ENCODE results near the gene FECH.
A peak's percentile ranks its signal among the peaks of the same experiment; 100 is the strongest.
"Not testable (repeated sequence)": the region's sequence is repeated elsewhere in the genome, so short reads cannot be mapped to it uniquely, and the experiment has no call there.

FECH gene

DNA sequence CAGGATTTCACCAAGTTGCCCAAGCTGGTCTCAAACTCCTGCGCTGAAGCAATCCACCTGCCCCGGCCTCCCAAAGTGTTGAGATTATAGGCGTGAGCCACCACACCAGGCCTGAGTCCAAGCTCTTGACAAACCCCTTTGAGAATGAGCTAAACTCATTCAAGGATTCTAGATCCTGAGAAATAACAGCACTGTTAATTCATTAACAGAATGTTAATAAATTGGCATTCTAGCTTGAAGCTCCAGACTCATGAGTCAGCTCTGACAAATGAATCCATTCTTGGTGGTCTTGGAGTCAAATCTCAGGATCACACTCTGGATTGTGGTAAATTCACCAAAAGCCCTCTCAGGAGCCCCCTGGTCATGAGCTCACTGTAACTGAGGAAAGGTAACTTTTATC lies 33.4 kb upstream of the FECH start:
- Histone ChIP-seq H3K36me3 (ENCODE audit: control insufficient read depth, insufficient read depth, low read length) (peaks cover 12% of the 10 kb centered on the region), H3K4me3 (ENCODE audit: insufficient read depth, low read depth, low read length) (no peak overlapping the region), H3K4me1 (ENCODE audit: control insufficient read depth, insufficient read depth, low read length) (peaks cover 5% of the 10 kb centered on the region), H3K27ac (ENCODE audit: insufficient read depth, low read depth, low read length, poor library complexity, severe bottlenecking) (no peak overlapping the region), H3K9me3 (ENCODE audit: control insufficient read depth, low read length) (no peaks in the 10 kb centered on the region), H3K27me3 (ENCODE audit: control insufficient read depth, insufficient read depth, low read length, poor library complexity, severe bottlenecking) (no peaks in the 10 kb centered on the region)
- WGBS, 2 experiments: 94 to 97% methylated on average over 3 of the region's 3 CpGs

GRCh38 chr18:57618910-57619309 lies 32.4 kb upstream of the FECH start:
- H3K27me3 ChIP-seq (ENCODE audit: control insufficient read depth, insufficient read depth, low read length, poor library complexity, severe bottlenecking): no peaks in the 10 kb centered on the region
- 89 to 92% methylated on average over 3 of the region's 3 CpGs for WGBS, 2 experiments
- H3K4me3 ChIP-seq (ENCODE audit: insufficient read depth, low read depth, low read length): no peak overlapping the region
- H3K4me1 ChIP-seq (ENCODE audit: control insufficient read depth, insufficient read depth, low read length): peaks cover 5% of the 10 kb centered on the region
- H3K36me3 ChIP-seq (ENCODE audit: control insufficient read depth, insufficient read depth, low read length): peaks cover 18% of the 10 kb centered on the region
- no peak overlapping the region for H3K27ac ChIP-seq (ENCODE audit: insufficient read depth, low read depth, low read length, poor library complexity, severe bottlenecking)
- H3K9me3 ChIP-seq (ENCODE audit: control insufficient read depth, low read length): no peaks in the 10 kb centered on the region

DNA sequence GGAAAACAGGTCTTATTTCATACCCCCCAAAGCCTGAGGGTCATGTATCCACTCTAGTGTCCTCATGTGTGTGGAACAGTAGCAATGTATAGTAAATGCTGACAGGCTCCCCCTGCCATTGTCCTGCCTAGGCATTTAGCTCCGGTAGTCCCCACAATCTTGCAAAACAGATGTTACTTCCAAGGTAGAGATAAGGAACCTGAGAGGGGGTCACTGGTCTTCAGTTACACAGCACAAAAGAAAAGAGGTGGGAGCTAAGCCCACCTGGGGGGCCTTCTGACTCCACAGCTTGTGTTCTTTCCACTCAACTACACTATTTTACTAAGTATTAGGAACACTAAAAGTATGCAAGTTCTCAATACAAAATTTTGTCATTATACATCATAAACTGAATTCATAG lies 17.4 kb upstream of the FECH start:
- Histone ChIP-seq H3K4me1 (ENCODE audit: control insufficient read depth, insufficient read depth, low read length) (no peaks in the 10 kb centered on the region), H3K36me3 (ENCODE audit: control insufficient read depth, insufficient read depth, low read length) (peaks cover 37% of the 10 kb centered on the region), H3K27ac (ENCODE audit: insufficient read depth, low read depth, low read length, poor library complexity, severe bottlenecking) (no peak overlapping the region), H3K4me3 (ENCODE audit: insufficient read depth, low read depth, low read length) (no peak overlapping the region), H3K9me3 (ENCODE audit: control insufficient read depth, low read length) (no peaks in the 10 kb centered on the region), H3K27me3 (ENCODE audit: control insufficient read depth, insufficient read depth, low read length, poor library complexity, severe bottlenecking) (no peaks in the 10 kb centered on the region)
- WGBS, 2 experiments: 94 to 96% methylated on average over 1 of the region's 1 CpG

GRCh38 chr18:57595347-57595746 lies 8.8 kb upstream of the FECH start:
- Histone ChIP-seq H3K27ac (ENCODE audit: insufficient read depth, low read depth, low read length, poor library complexity, severe bottlenecking) (no peak overlapping the region), H3K36me3 (ENCODE audit: control insufficient read depth, insufficient read depth, low read length) (peaks cover 5% of the 10 kb centered on the region), H3K4me3 (ENCODE audit: insufficient read depth, low read depth, low read length) (no peak overlapping the region), H3K4me1 (ENCODE audit: control insufficient read depth, insufficient read depth, low read length) (no peaks in the 10 kb centered on the region), H3K9me3 (ENCODE audit: control insufficient read depth, low read length) (no peaks in the 10 kb centered on the region), H3K27me3 (ENCODE audit: control insufficient read depth, insufficient read depth, low read length, poor library complexity, severe bottlenecking) (no peaks in the 10 kb centered on the region)

DNA sequence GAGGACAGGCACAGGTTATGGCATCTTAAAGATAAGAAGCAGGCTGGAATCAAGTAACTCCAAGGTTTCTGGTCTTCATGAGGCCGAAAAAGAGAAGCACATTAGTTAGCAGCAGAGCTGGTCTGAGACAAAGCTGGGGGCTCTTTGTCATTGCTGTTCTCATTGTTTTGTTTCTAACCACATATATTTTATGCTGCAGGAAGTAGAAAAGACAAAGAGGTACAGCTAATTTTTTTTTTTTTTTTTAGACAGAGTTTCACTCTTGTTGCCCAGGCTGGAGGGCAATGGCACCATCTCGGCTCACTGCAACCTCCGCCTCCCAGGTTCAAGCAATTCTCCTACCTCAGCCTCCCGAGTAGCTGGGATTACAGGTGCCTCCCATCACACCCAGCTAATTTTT lies 6.2 kb upstream of the FECH start:
- H3K36me3 ChIP-seq (ENCODE audit: control insufficient read depth, insufficient read depth, low read length); H3K27me3 ChIP-seq (ENCODE audit: control insufficient read depth, insufficient read depth, low read length, poor library complexity, severe bottlenecking); H3K9me3 ChIP-seq (ENCODE audit: control insufficient read depth, low read length); H3K27ac ChIP-seq (ENCODE audit: insufficient read depth, low read depth, low read length, poor library complexity, severe bottlenecking); H3K4me1 ChIP-seq (ENCODE audit: control insufficient read depth, insufficient read depth, low read length); H3K4me3 ChIP-seq (ENCODE audit: insufficient read depth, low read depth, low read length): not testable (repeated sequence)
- WGBS, 2 experiments: 89 to 92% methylated on average over 4 of the region's 4 CpGs

GRCh38 chr18:57589161-57589560 lies 2.7 kb upstream of the FECH start:
- Histone ChIP-seq H3K27ac (ENCODE audit: insufficient read depth, low read depth, low read length, poor library complexity, severe bottlenecking) (no peak overlapping the region), H3K4me3 (ENCODE audit: insufficient read depth, low read depth, low read length) (no peak overlapping the region), H3K27me3 (ENCODE audit: control insufficient read depth, insufficient read depth, low read length, poor library complexity, severe bottlenecking) (no peaks in the 10 kb centered on the region), H3K9me3 (ENCODE audit: control insufficient read depth, low read length) (no peaks in the 10 kb centered on the region), H3K36me3 (ENCODE audit: control insufficient read depth, insufficient read depth, low read length) (no peaks in the 10 kb centered on the region), H3K4me1 (ENCODE audit: control insufficient read depth, insufficient read depth, low read length) (peaks cover 10% of the 10 kb centered on the region)
- 73 to 90% methylated on average over 1 of the region's 2 CpGs for WGBS, 2 experiments

- H3K9me3 ChIP-seq (ENCODE audit: control insufficient read depth, low read length): no peaks in the 10 kb centered on the region
- WGBS, 2 experiments: 91 to 93% methylated on average over 11 to 12 of the region's 12 CpGs
- H3K4me3 ChIP-seq (ENCODE audit: insufficient read depth, low read depth, low read length): peak overlapping the region; percentile 82
- no peaks in the 10 kb centered on the region for H3K27me3 ChIP-seq (ENCODE audit: control insufficient read depth, insufficient read depth, low read length, poor library complexity, severe bottlenecking)
- no peaks in the 10 kb centered on the region for H3K36me3 ChIP-seq (ENCODE audit: control insufficient read depth, insufficient read depth, low read length)
- H3K27ac ChIP-seq (ENCODE audit: insufficient read depth, low read depth, low read length, poor library complexity, severe bottlenecking): no peak overlapping the region
- H3K4me1 ChIP-seq (ENCODE audit: control insufficient read depth, insufficient read depth, low read length): peaks cover 10% of the 10 kb centered on the region
Observed at GRCh38 chr18:57587098-57587661, 678 bp upstream of the FECH start.

DNA sequence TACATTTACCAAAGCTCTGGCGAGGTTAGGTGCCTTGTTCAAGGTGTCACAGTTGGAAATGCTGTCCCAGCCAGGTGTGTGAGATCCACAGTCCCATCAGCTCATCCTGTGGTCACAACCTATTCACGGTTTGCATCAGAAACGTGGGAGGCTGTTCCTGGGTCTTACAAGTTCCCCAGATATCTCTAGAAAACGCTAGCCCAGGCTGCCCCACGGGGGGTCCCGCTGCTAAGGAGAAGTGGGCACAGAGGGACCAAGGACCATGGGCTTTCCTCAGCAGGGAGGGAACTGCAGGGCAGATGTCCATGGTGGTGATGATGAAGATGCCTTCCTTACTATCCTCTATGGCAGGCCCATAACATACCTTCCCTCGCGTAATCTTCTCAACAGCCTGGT lies 649 bp downstream of the FECH start:
- H3K27me3 ChIP-seq (ENCODE audit: control insufficient read depth, insufficient read depth, low read length, poor library complexity, severe bottlenecking): no peaks in the 10 kb centered on the region
- H3K9me3 ChIP-seq (ENCODE audit: control insufficient read depth, low read length): no peaks in the 10 kb centered on the region
- 28 to 33% methylated on average over 8 of the region's 8 CpGs for WGBS, 2 experiments
- peak overlapping the region; percentile 82 for H3K4me3 ChIP-seq (ENCODE audit: insufficient read depth, low read depth, low read length)
- no peak overlapping the region for H3K27ac ChIP-seq (ENCODE audit: insufficient read depth, low read depth, low read length, poor library complexity, severe bottlenecking)
- H3K36me3 ChIP-seq (ENCODE audit: control insufficient read depth, insufficient read depth, low read length): no peaks in the 10 kb centered on the region
- peaks cover 10% of the 10 kb centered on the region for H3K4me1 ChIP-seq (ENCODE audit: control insufficient read depth, insufficient read depth, low read length)

- WGBS, 2 experiments: 64 to 67% methylated on average over 9 of the region's 9 CpGs
- Histone ChIP-seq H3K36me3 (ENCODE audit: control insufficient read depth, insufficient read depth, low read length) (no peaks in the 10 kb centered on the region), H3K4me3 (ENCODE audit: insufficient read depth, low read depth, low read length) (peak overlapping the region; percentile 82), H3K27me3 (ENCODE audit: control insufficient read depth, insufficient read depth, low read length, poor library complexity, severe bottlenecking) (no peaks in the 10 kb centered on the region), H3K9me3 (ENCODE audit: control insufficient read depth, low read length) (no peaks in the 10 kb centered on the region), H3K4me1 (ENCODE audit: control insufficient read depth, insufficient read depth, low read length) (peaks cover 10% of the 10 kb centered on the region), H3K27ac (ENCODE audit: insufficient read depth, low read depth, low read length, poor library complexity, severe bottlenecking) (no peak overlapping the region)
Observed at GRCh38 chr18:57585421-57585820, 1.1 kb downstream of the FECH start.

- H3K27ac ChIP-seq (ENCODE audit: insufficient read depth, low read depth, low read length, poor library complexity, severe bottlenecking): no peak overlapping the region
- no peaks in the 10 kb centered on the region for H3K36me3 ChIP-seq (ENCODE audit: control insufficient read depth, insufficient read depth, low read length)
- no peaks in the 10 kb centered on the region for H3K9me3 ChIP-seq (ENCODE audit: control insufficient read depth, low read length)
- peaks cover 10% of the 10 kb centered on the region for H3K4me1 ChIP-seq (ENCODE audit: control insufficient read depth, insufficient read depth, low read length)
- H3K27me3 ChIP-seq (ENCODE audit: control insufficient read depth, insufficient read depth, low read length, poor library complexity, severe bottlenecking): no peaks in the 10 kb centered on the region
- H3K4me3 ChIP-seq (ENCODE audit: insufficient read depth, low read depth, low read length): no peak overlapping the region
- 91% methylated on average over 2 of the region's 3 CpGs; no CpG with 5 or more reads in 1 of the 2 experiments for WGBS, 2 experiments
Observed at GRCh38 chr18:57584444-57584843, 2.1 kb downstream of the FECH start.

DNA sequence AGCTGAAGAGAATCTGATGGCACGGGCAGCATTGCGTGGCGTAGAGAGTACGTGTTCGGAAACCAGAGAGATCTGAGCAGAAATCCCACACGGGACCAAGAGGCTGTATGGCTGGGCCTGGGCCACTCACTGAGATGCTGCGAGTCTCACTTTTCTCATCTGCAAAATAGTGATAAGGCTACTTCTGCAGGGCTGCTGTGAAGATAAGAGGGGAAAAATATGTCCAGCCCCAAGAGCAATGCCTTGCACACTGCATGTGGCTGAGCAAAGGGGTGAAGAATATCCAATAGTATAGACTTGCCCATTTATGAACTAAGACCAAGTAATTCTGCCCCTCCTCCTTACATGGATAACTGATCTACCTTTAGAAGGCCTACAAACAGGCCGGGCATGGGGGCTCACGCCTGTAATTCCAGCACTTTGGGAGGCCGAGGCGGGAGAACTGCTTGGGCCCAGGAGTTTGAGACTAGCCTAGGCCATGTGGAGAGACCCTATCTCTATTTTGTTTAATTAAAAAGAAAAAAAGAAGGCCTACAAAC lies 3.1 kb downstream of the FECH start:
- no peaks in the 10 kb centered on the region for H3K27me3 ChIP-seq (ENCODE audit: control insufficient read depth, insufficient read depth, low read length, poor library complexity, severe bottlenecking)
- H3K4me1 ChIP-seq (ENCODE audit: control insufficient read depth, insufficient read depth, low read length): peaks cover 10% of the 10 kb centered on the region
- H3K27ac ChIP-seq (ENCODE audit: insufficient read depth, low read depth, low read length, poor library complexity, severe bottlenecking): no peak overlapping the region
- H3K9me3 ChIP-seq (ENCODE audit: control insufficient read depth, low read length): no peaks in the 10 kb centered on the region
- WGBS, 2 experiments: 95 to 97% methylated on average over 11 of the region's 11 CpGs
- no peak overlapping the region for H3K4me3 ChIP-seq (ENCODE audit: insufficient read depth, low read depth, low read length)
- no peaks in the 10 kb centered on the region for H3K36me3 ChIP-seq (ENCODE audit: control insufficient read depth, insufficient read depth, low read length)
